GM21786 (cell line): ENCODE results near the gene MADD.
A peak's percentile ranks its signal among the peaks of the same experiment; 100 is the strongest.

ENCODE experiments used
- ATAC-seq: cut with Tn5 transposase; IDR thresholded peaks from one replicate; pipeline ENCODE4 v1.9.1; 2021; ENCODE audit not compliant: unreplicated experiment

The MADD gene

DNA sequence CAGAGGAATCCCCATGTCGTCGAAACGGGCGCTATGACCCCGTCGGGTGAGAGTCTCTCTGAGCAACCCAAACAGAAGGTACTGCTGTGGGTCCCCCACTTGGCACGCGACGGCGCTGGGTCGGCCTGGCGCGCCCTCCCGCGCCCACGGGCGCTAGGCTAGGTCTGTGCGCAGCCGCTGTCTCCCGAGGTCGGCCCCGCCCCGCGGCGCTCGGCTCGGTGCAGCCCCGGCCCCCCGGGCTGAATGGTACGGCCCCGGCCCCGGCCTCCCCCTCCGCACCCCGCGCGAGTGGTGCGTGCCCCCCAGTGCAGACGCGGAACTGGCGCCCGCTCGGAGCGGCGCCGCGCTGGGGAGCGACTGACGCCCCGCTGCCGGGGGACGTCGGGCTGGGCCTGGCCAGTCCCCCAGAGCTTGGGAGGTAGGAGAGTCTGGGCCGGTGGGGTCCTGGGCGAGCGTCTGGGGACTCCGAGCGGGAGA, at the start of gene MADD:
Gene MADD, plus strand, starts transcription at position 305 of the 477 bp plus-strand sequence.
- peak; percentile 73 for ATAC-seq

DNA sequence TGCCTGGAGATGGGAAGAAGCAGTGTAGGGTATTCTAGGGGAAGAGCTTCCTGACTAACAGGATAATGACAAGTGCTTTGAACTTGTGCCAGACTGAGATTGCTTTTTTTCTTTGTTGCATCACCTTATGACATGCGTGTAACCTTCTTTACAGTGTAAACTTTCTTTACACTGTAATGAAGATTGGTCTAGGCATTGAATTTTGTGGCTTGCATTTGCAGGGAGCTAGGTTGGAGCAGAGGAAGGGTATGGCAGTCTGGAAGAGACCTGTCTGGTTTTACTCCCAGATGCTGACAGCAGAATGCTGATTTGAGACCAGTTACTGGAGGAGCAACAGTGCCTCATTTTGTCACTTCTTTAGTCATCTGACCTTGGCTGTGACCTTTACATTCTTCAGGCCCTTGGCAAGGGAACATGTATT, 49.5 kb upstream of the MADD start:
- ATAC-seq: no peak

DNA sequence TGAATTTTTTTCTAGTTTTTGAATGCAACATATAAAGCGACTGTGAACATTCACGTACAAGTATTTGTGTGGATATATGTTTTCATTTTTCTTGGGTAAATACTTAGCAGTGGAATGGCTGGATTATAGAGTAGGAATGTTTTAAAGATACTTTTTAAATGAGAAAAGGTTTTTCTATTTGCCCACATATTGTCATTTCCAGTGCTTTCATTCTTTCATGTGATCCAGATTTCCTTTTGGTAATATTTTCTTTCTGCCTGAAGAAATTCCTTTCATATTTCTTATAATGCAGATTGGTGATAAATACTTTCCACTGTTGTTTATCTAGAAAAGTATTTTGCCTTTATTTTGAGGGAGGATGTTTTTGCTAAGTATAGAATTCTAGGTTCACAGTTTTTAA, 47.2 kb upstream of the MADD start:
- ATAC-seq: no peak

DNA sequence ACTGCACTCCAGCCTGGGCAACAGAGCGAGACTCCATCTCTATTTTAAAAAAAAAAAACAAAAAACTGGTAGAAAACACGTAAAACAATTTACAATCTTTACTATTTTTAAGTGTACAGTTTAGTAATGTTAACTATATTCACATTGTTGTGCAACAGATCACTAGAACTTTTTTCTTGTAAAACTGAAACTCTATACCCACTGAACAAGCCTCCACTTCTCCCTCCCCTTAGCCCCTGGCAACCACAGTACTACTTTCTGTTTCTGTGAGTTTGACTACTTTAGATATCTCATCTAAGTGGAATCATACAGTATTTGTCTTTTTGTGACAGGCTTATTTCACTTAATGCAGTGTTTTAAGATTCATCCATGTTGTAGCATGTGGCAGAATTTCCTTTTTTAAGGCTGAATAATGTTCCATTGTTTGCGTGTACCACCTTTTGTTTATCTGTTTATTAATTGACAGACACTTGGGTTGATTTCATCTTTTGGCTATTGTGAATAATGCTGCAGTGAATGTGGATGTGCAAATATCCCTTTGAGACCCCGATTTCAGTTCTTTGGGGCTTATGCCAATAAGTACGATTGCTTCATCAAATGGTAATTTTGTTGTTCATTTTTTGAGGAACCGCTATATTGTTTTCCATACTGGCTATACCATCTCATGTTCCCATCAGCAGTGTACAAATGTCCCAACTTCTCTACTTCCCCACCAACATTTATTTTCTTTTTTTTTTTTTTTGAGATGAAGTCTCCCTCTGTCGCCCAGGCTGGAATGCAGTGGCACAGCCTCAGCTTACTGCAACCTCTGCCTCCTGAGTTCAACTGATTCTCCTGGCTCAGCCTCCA, 44.2 kb upstream of the MADD start:
- peak; percentile 85 for ATAC-seq

DNA sequence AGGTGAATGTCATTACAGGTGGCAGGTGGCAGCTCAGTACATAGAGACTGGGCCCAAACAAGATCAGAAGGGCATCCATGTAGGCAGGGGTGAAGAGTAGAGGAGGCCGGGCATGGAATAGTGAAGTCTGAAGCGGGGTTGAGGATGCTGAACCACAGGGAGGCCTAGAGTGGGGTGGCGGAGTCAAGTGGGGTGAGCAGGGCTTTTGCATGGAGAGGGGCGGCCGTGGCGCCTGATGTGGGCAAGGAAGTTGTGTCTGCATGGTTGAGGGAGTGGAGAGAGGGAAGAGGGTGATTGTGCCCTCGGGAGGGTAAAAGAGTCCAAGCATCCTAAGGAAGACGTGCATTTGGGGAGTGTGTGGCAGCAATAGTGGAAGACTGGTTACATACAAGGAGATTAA, 40.8 kb upstream of the MADD start:
- no peak for ATAC-seq

DNA sequence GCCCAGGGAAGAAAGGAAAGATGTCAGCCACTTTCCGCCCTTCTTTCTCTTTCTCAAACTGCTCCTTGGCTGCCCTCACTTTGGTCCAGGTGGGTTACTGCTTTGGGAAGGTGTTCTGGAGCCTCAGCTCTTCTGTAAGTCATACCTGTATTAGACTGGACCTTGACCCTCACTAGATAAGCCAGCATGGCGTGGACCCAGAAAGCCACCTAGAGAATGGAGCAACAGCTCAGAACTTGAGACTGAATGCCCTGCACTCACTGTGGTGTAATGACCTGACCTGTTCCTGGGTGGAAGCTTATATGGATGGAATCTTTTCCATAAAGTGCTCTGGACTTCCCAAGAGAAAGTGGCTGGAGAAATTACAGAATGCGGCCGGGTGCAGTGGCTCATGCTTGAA, 36.9 kb upstream of the MADD start:
- no peak for ATAC-seq

DNA sequence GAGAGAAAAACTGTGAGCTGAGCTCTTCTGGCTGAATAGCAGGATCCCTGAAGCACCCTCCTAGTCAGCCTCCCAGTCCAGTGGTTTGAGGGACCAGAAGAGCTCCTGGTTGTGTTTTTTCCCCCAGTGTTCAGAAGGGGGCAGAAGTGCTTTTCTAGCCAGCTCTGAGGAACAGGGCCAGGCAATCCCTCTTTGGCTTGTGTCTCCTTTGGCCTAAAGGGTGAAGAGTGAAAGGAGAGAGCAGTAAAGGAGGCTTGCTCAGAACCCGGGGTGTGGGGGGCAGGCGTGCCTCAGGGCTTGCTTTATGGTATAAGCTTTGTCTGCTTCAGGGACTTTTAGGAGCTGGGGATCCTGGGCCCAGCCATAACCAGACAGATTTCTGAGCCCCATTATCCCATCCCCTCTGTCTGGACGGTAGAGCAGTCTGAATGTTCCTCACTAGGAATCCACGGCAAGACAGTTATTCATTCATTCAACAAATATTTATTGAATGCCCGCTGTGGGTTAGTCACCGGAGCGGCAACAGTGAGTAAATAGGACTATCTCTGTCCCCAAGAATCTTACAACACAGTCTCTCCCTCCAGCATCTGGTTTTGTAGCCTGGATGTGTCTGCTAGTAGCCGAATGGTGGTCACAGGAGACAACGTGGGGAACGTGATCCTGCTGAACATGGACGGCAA, 35.8 kb upstream of the MADD start:
- no peak for ATAC-seq

DNA sequence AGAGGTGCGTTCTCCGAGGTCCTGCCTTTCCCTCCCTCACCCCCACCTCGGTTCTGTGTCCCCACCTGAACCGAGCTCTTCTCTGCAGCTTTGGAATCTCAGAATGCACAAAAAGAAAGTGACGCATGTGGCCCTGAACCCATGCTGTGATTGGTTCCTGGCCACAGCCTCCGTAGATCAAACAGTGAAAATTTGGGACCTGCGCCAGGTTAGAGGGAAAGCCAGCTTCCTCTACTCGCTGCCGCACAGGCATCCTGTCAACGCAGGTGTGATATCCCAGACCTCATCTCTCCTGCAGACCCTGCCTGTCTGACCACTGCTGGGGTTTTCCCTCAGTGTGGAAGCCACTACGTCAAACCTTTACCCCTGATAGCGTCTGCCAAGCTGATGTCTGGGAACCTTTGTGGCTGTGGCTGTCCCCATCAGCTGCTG, 35.2 kb upstream of the MADD start:
- no peak for ATAC-seq

DNA sequence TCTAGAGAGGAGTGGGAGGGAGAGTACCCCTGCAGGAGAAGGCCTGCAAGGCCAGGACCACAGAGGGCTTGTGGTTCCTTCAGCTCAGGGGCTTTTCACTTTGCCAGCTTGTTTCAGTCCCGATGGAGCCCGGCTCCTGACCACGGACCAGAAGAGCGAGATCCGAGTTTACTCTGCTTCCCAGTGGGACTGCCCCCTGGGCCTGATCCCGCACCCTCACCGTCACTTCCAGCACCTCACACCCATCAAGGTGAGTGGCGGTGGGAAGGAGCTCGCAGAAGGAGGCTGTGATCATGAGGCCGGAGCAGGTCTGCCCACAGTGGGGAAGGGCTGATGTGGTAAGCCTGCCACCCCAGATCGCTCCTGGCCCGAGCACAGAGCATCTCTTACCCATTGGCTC, 34.8 kb upstream of the MADD start:
- ATAC-seq: no peak

DNA sequence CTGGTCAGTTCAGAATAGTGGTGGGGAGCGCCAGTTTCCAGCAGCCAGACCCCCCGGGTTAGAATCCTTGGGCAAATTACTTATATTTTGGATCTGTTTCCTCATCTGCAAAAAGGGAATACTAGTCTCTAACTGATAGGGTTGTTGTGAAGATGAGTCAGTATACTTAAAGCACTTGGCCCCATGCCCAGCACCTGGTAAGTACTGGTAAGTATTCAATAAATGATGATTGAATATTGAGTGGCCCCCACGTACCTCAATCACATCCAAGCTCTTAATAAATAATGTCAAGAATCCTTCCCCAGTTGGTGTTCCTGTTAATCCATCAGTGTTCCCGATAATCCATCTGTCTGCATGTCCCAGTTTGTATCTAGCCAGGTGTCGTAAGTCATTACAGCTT, 33.5 kb upstream of the MADD start:
- no peak for ATAC-seq

DNA sequence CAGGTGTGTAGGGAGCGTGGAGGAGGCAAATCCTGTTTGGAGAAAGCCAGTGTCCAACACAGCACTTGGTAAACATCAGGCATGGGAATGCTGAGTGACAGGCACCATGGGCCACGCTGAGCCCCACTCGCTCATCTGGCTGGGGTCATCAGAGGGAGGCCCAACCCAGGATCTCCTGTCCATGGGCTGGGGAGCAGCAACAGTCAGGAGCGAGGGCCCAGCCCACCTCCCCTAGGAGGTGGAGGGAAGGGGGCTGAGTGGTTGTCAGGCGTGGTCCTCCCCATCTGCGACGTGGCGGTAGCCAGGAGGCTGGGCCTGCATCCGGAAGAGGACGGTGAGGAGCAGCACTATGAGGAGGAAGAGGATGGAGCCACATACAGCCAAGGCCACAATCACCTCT, 30.1 kb upstream of the MADD start:
- ATAC-seq: no peak

DNA sequence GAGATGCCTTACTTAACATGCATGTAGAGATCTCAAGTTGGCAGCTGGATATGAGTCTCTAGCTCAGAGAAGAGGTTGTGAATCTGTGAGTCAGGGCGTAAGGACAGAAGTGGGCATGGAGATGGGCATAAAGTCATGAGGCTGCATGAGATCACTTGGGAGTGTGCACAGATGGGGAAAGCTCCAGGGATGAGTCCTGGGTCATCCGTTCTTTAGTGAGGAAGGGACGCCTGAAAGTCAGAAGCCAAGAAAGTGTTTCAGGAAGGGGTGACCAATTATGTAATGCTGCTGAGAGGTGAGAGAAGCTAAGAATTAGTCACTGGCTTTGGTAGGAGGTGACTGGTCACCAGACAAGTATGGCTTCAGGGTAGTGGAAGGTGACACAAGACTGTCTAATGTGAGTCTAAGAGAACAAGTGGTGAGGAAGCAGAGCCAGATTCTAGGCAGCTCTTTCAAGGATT, 28.1 kb upstream of the MADD start:
- ATAC-seq: no peak

DNA sequence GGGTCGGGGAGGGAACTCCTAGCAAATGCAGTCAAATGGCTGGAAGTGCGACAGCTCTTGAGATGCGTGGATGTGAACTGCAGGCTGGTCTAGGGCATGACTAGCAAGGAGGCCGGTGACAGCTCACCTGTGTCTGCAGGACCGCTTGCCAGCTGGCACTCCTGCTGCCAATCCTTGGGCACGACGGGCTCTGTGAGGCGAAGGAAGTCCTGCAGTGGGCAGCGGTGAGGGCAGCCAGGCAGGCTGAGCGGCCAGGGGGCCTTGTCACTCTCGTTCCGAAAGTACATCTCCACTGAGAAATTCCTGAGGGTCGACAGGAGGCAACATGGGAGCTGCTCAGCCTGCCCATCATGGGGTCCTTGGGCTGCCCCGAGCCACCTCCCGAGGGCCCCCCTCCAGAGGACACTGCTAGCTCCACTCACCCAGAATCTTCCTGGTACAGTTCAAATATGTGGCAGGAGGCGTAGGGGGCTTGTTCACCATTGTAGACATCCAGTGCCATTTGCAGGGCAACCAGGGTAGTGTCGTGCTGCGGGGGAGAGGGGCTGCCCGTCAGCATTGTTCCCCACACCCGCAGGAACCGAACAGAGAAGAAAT, 27.2 kb upstream of the MADD start:
- ATAC-seq: no peak

DNA sequence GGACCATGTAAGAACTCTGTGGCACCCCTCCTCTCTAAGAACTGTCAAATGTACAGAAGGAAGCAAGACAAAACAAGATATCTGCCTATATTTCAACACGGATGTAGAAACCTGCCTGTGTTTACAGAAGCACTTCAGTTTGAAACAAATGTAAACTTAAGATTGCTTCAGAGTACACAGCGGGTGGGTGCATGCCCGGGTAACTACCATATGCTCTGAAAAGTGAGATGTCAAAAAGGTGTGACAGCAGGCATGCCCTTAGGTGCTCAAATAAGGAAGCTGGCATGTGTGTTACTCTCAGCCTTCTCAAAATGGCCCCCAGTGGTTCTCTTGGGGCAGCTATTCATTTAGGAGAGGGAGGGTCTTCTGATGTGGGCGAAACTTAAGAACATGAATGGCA, 26.5 kb upstream of the MADD start:
- no peak for ATAC-seq

DNA sequence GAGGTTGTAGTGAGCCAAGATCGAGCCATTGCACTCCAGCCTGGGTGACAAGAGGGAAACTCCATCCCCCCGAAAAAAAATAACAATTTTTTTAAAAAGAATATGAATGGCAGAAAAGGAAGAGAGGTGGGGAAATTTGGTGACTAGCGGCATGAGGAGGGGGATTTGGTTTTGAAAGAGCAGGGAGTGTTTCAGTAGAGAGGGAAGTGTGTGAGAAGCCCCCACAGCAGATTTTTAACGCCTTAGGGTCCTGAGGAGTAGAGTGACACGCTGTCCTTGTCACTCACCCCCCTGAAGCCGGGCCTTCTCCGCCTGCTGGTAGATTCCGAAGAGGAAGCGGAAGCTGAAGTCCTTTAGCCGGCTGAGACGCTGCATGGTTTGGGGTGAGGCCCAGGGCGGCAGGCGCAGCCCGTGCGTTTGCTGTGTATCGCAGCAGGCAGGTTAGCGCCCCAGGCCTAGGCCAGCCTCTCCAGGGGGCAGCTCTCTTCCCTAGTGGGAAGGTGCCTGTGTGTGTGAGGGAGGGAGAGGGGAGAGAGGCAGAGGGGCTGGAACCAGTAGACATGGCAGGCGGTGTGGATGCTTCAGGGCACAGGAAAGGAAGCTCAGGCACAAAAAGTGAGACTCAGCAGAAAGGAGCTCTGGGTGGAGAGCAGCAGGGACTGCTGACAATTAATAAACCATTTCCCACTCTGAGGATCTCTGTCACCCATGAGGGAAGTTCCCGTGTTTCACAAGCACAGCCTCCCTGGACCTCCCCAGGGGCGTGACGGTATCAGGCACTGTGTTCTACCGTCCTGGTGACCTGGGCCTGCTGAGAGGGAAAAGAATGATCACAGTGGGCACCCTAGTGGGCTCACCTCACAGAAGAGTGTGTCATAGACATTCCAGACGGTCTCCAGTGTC, 25.2 kb upstream of the MADD start:
- no peak for ATAC-seq

DNA sequence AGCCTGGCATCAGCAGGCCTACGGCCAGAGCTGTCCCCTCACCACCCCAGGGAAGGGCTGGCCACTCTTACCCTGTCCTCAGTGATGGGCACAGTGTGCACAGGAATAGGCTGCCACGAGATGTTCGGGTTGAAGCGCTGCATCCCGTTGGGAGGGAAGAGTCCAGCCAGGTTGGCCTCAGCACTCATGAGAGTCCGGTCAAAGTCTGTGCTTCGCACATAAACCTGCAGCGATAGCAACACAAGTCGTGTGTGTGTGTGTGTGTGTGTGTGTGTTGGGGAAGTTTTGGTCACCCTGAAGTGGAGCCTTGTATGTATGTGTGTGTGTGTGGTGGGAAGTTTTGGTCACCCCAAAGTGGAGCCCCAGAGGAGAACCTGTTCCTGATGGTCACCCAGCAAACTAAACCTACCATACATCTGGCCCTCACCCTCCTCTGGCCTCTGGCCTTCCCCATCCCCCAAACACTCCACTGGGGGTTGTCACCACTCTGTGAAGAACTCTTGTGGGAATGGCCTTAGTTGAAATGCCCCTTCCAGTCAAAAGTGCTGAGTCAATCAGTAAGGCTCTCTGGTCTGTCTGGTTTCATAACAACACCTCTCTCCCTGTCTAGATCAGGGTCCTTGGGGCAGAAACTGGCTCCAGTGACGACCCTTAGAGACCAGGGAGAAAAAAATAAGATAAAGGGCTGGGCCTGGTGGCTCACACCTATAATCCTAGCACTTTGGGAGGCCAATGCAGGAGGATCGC, 24.1 kb upstream of the MADD start:
- ATAC-seq: no peak

DNA sequence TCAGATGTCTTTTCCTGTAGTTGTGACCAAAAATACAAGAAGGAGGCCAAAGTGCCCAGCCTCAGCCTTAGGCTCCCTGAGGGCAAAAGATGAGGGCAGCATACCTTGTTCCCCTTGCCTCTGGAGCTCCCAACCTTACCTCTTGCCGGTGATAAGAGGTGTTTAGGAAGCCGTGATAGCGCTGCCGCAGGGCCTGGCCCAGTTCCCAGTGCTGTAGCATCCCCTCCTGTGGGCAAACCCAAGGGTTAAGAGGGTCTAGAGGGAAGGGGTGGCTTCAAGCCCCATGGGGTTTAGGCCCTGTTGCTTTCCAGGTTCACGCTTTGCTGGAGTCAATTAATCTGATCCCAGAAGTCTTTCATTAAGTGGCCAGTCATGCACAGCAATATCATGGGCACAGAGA, 22.4 kb upstream of the MADD start:
- ATAC-seq: no peak

DNA sequence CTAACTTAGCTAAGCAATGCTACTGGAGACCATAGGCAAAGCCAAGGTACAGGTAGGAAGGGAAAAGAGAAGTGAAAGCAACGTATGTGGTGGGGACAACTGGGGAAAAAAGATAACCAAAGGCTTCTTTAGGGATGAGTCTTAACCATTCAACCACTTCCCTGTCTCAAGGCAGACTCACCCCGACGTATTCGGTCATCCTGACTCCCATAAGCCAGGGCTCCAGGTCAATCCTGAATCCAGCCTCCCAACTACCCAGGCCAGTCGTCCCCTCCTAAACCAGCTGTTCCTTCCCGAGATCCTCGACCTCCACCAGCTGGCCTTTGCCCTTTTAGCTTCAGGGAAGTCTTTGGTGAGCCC, 21.6 kb upstream of the MADD start:
- ATAC-seq: peak; percentile 17

DNA sequence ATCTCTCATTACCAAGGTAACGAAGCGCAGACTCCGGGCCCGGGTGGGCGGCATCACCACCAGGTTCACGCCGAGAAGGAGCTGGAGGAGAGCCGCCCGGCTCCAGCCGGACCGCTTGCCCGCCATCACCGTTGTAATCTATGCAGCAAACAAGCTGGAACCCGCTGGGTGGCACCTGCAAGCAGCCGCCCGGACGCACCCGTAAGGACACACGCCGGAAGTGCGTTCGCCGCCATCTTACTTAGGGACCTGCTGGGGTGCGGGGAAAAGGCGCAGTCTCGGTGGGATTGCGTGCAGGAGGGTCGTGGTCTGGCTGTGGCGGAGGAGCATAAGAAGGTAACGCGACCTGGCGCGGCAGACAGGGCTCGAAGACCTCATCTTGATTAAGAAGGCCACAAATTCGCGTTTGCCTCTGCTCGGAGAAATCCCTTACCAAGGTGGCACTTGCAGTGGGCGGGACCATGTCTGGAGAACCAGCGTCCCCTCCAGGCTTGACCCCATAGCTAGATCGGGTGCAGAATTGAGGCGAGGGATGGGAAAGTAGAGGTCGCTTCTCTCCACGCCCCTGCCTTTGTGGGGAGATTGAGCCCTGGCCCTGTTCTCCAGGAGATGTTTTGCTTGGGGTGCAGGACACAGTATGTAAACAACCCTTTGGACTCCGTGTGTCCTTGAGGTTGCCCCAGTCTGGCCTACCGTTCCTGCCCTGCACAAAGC, 21.1 kb upstream of the MADD start, which contains the start of gene ACP2:
Gene ACP2, minus strand, starts transcription at position 151 of the 714 bp plus-strand sequence. Its CDS starts 25 bp downstream, at position 126.
- ATAC-seq: peak; percentile 90

DNA sequence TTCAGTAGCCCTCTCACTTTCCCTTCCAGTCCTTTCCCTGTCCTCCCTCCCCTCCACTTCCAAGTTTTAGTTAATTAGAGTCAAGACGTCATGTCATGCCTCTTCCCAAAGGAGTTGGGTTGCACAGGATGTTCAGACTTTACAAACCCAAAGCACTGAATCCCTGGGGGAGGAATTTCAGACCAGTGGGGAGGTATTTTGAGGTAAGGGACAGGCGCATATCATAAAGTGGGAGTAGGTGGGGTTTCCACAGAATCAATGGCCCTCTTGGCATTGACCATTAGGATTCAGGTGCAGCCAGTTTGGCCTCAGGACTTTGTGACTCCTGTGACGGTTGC, 20.6 kb upstream of the MADD start:
- ATAC-seq: no peak
